Activated naive CD4-positive, alpha-beta T cell treated with anti-CD3 and anti-CD28 coated beads, Interleukin-2, amount 50 U/mL, for 16 hours (primary cell): ENCODE measurements around the gene CLCN3.
A peak's percentile ranks its signal among the peaks of the same experiment; 100 is the strongest.
"Not testable (repeated sequence)": the region's sequence is repeated elsewhere in the genome, so short reads cannot be mapped to it uniquely, and the experiment has no call there.

Experiments used
- DNase-seq: peaks from one replicate; pipeline ENCODE4 v3.0.0-alpha.2; 2020

The CLCN3 gene

DNA sequence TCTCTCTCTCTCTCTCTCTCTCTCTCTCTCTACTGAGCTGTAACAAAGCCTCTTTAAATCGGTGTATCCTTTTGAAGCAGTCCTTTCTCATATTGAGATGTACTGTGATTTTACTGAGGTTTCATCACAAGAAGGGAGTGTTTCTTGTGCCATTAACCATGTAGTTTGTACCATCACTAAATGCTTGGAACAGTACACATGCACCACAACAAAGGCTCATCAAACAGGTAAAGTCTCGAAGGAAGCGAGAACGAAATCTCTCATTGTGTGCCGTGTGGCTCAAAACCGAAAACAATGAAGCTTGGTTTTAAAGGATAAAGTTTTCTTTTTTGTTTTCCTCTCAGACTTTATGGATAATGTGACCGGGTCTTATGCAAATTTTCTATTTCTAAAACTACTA is 100.2 kb downstream of the CLCN3 start:
- no peak for DNase-seq

DNA sequence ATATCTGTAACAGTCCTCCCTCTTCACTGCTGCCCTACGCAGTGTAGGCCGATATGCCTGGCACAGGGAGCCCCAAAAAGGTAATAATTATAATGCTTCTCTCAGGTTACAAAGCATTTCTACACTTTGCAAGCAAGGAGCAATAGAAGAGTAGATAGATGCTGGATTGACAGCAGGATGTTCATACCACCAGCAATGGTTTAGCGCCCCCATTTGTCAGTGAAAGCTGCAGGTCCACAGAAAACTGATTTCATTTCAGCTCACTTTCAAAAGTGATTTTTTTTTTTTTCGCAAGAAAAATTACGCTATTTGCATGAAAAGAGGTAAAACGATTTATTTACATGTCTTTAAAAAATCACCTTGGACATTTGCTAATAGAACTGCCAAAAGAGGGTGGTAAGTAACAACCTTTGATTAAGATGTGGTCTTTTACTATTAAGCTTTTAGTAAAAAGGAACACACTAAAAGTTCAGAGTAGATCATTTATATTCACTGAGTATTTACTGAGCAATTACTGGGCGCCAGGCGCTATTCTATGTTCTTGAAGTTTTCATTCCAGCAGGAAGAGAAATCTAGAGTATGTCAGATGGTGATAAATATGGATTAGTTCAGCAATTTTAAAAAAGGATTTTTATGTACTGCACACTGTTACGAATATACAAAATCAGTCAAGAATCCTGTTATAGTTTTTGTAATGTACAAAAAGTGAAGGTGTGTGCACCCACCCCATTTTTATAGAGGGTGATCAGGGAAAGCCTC is 103.0 kb downstream of the CLCN3 start:
- no peak for DNase-seq

DNA sequence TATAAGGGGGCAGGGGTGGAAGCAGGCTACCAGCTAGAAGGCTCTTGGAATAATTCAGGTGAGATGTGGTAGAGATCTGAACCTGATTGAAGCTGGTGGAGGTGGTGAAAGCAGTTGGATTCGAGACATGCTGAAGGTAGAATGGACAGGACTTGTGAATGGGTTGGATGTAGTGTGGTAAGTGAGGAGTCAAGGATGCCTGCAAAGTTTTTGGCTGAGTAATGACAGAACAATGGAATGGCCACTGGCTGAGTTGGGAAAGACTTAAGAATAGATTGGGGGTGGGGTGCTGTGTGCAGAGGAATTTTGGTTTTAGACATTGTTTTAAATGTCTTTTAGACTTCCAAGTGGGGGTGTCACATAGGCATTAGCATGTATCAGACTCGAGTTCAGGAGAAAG is 103.9 kb downstream of the CLCN3 start:
- no peak for DNase-seq

GRCh38 chr4:169727616-169728015 is 107.2 kb downstream of the CLCN3 start:
- DNase-seq = no peak

- no peak for DNase-seq
Observed at GRCh38 chr4:169730564-169730963, 110.2 kb downstream of the CLCN3 start.

- not testable (repeated sequence) for DNase-seq
Observed at GRCh38 chr4:169738604-169739003, 118.2 kb downstream of the CLCN3 start.

DNA sequence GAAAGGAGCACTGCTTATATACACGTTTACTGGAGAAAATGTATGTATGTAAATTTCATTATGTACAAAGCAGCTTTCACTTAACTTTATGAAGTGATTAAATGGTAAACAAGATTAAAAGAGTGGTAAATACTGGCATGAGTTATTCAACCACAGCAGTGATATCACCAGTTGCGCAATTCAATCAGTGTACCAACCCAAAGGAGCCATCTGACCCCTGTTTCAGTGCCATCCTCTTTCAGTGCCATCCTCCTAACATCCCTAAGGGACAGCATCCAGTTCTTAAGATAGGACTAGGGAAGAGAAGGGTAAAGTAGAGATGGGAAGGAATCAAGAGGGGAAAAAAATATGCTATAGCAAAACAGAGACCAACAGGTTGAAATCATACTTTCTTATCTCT is 121.2 kb downstream of the CLCN3 start:
- no peak for DNase-seq

DNA sequence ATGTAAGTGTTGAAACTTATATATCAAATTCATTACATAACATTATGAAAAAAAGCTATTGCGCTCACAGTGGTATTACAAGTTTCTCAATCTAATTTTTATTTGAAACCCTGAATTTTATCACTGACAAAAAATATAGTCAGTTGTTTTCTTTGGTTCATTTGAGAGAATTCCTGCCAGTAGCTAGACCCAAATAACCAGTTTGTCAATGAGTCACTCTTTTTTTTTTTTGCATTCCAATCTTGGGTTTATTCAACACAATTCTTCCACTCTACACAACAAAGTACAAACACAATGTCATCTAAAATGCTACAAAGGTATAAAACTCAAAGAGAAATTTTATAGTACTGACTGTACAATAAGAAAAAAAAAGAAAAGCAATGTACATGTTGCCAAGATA is 124.2 kb downstream of the CLCN3 start:
- DNase-seq = no peak

DNA sequence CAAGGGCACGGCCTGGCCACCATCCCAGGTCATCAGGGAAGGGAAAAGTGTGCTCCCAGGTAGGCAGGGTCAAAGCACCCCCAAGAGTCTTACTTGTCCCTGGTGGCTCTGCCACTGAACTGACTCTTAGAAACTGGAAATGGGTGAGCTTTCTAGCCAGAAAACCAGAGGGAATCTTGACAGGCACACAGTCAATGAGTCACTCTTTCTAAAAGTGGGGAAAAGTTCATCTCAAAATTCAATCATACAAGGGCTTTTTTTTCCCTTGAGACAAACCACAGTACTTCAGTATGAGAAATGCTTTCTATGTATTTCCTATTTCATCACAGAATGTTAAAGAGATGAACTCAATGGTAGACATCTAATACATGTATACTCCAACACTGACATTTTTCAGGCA is 124.9 kb downstream of the CLCN3 start:
- DNase-seq = no peak

- no peak for DNase-seq
Observed at GRCh38 chr4:169756971-169757574, 136.7 kb downstream of the CLCN3 start.

- peak; percentile 94 for DNase-seq
Observed at GRCh38 chr4:169757575-169758184, 137.3 kb downstream of the CLCN3 start, which contains the start of gene HPF1. Gene HPF1, minus strand, starts transcription at chr4:169757944. Its CDS starts 67 bp downstream, at chr4:169757877.

DNA sequence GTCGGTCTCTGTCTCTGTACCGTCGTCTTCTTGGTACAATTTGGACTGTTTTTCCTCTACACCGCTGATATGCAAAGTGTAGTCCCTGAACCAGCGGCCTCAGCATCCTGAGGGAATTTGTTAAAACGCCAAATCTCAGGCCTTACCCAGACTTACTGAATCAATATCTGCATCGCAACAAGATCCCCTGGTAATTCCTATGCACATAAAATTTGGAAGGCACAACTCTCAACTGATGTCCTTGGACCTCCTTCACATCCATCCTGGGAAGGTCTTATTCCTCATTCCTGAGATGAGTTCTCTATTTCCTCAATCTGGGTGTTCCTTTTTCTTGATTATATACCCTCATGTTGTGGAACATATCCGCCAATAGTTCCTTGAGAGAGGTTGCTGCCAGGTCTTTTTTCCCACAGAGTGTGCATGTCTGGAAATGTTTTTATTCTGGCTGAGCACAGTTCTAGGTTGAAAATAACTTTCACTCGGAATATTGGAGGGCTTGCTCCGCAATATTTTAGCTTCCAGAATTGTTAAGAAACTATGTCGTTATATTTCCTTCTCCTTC is 138.1 kb downstream of the CLCN3 start:
- DNase-seq = no peak

- no peak for DNase-seq
Observed at GRCh38 chr4:169761846-169762245, 141.5 kb downstream of the CLCN3 start.

- no peak for DNase-seq
Observed at GRCh38 chr4:169765835-169766234, 145.5 kb downstream of the CLCN3 start.

GRCh38 chr4:169766741-169767140 is 146.4 kb downstream of the CLCN3 start:
- no peak for DNase-seq

DNA sequence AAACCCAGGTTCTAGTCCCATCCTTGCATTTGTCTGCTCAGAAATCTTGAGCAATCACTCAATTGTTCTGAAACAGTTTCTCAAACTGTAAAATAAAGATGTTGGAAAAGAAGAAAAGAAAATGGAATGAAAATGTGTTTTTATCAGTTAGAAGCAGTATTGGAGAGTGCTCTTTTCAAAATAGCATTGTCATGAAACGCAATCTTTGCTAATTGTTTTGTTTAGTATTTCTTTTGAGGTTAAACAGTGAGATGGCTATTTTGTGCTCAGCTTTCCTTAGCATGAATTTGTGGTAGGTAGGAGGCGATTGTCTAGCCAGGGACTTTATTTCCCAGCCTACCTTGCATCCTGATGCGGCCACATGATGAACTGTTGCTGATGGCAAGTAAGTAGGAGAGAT is 148.0 kb downstream of the CLCN3 start:
- DNase-seq = no peak

DNA sequence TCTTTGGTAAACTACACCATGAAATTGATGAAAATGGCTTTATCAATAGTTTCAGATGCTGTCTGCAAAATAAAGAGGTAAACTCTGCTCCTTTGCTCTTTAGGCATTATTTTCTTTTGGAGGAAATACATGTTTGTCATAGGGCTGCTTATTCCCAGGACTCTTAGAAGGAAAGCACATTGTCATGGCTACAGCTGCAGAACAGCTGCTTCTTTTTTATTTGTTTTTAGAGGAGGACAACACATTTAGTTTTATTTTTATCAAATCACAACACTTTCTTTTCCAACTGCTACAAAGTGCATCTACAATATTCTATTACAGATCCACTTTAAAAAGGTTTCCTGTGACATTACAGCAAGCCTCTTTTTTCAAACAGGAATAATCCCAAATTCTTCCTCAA is 150.0 kb downstream of the CLCN3 start:
- no peak for DNase-seq

DNA sequence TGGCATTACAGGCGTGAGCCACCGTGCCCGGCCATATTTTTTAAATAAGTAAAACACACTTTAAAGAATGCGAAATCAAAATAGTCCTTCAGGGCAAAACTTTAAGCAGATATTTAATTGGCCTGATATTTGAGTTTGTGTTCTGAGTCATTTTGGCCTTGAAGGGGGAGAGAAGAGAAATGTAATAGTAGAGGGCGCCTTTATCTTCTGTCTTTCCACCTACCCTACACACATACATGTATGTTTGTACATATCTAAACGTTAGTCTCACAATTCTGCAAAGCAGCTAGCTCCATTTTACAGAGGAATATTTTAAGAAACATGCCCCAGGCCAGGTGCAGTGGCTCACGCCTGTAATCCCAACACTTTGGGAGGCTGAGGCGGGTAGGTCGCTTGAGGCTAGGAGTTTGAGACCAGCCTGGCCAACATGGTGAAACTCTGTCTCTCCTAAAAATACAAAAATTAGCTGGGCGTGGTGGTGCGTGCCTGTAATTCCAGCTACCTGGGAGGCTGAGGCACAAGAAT is 151.2 kb downstream of the CLCN3 start:
- DNase-seq = not testable (repeated sequence)
